ENCODE data around the gene DCAF6.
A peak's percentile ranks its signal among the peaks of the same experiment; 100 is the strongest.

DCAF6 gene

GRCh38 chr1:167899253-167899681 lies 37.2 kb upstream of the DCAF6 start:
- Histone ChIP-seq H3K23ac (ENCODE audit: low read length) (no peak overlapping the region), H3K4me3 (ENCODE audit: low read length) (no peak overlapping the region), H3K56ac (ENCODE audit: low read length) (no peak overlapping the region), H4K8ac (ENCODE audit: low read depth, low read length) (no peak overlapping the region), H3K9ac (ENCODE audit: low read length) (no peak overlapping the region), H3K4ac (ENCODE audit: low read depth, low read length) (no peak overlapping the region), H2BK15ac (replicated peaks; ENCODE audit: low read depth) (no peak overlapping the region), H2BK5ac (ENCODE audit: low read length) (no peak overlapping the region), H2AK5ac (ENCODE audit: low read length) (no peak overlapping the region), H3K79me2 (ENCODE audit: control insufficient read depth, insufficient read depth, low read length) (no peaks in the 10 kb centered on the region), H3K18ac (ENCODE audit: low read length) (no peak overlapping the region), H3K4me2 (ENCODE audit: low read length) (no peak overlapping the region), H3K4me1 (ENCODE audit: control insufficient read depth, low read depth, low read length) (no peaks in the 10 kb centered on the region), H3K36me3 (ENCODE audit: control insufficient read depth, insufficient read depth, low read length) (no peaks in the 10 kb centered on the region), H3K79me1 (ENCODE audit: low read length) (no peaks in the 10 kb centered on the region), H3K27ac (ENCODE audit: low read depth, low read length) (no peak overlapping the region), H2BK120ac (ENCODE audit: low read depth, low read length) (no peak overlapping the region), H4K5ac (ENCODE audit: low read length) (no peak overlapping the region), H3K27me3 (ENCODE audit: insufficient read depth, low read length, poor library complexity) (no peaks in the 10 kb centered on the region)
- DNase-seq, result no peak
- WGBS (ENCODE audit: extremely low coverage, insufficient coverage, low lambda C conversion rate), result no CpG with 5 or more reads among the region's 4 CpGs

DNA sequence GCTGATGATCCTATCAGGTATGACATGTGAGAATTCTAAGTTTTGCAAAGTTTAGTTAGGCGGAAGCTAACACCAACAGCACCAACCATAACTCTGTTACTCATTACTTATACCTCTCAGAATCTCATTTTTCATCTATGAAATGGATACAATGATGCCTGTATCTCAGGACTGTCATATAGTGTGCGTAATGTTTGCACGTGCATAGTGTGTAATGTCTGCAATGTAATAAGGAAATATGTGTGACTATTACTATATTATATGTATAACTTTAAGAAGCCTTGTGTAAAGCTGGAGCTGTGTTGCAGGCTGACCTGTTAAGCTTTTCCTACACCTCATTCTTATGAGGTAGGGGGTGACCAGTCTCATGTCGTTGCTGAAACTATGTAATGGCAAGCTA lies 35.6 kb upstream of the DCAF6 start:
- H2BK120ac ChIP-seq (ENCODE audit: low read depth, low read length), result no peak overlapping the region
- H3K79me2 ChIP-seq (ENCODE audit: control insufficient read depth, insufficient read depth, low read length), result no peaks in the 10 kb centered on the region
- no peak overlapping the region for H3K9ac ChIP-seq (ENCODE audit: low read length)
- no CpG with 5 or more reads among the region's 4 CpGs for WGBS (ENCODE audit: extremely low coverage, insufficient coverage, low lambda C conversion rate)
- H4K8ac ChIP-seq (ENCODE audit: low read depth, low read length), result no peak overlapping the region
- no peaks in the 10 kb centered on the region for H3K4me1 ChIP-seq (ENCODE audit: control insufficient read depth, low read depth, low read length)
- H3K27me3 ChIP-seq (ENCODE audit: insufficient read depth, low read length, poor library complexity), result no peaks in the 10 kb centered on the region
- H2AK5ac ChIP-seq (ENCODE audit: low read length), result no peak overlapping the region
- no peak overlapping the region for H3K4me2 ChIP-seq (ENCODE audit: low read length)
- no peak for DNase-seq
- H4K5ac ChIP-seq (ENCODE audit: low read length), result no peak overlapping the region
- no peak overlapping the region for H3K18ac ChIP-seq (ENCODE audit: low read length)
- H3K4me3 ChIP-seq (ENCODE audit: low read length), result no peak overlapping the region
- H2BK5ac ChIP-seq (ENCODE audit: low read length), result no peak overlapping the region
- H3K23ac ChIP-seq (ENCODE audit: low read length), result no peak overlapping the region
- H3K79me1 ChIP-seq (ENCODE audit: low read length), result no peaks in the 10 kb centered on the region
- H2BK15ac ChIP-seq (replicated peaks; ENCODE audit: low read depth), result no peak overlapping the region
- H3K56ac ChIP-seq (ENCODE audit: low read length), result no peak overlapping the region
- no peak overlapping the region for H3K4ac ChIP-seq (ENCODE audit: low read depth, low read length)
- H3K27ac ChIP-seq (ENCODE audit: low read depth, low read length), result no peak overlapping the region
- H3K36me3 ChIP-seq (ENCODE audit: control insufficient read depth, insufficient read depth, low read length), result no peaks in the 10 kb centered on the region

GRCh38 chr1:167904652-167905130 lies 31.8 kb upstream of the DCAF6 start:
- Histone ChIP-seq H3K4me1 (ENCODE audit: control insufficient read depth, low read depth, low read length) (no peaks in the 10 kb centered on the region), H3K56ac (ENCODE audit: low read length) (peak overlapping the region; percentile 10), H3K18ac (ENCODE audit: low read length) (no peak overlapping the region), H3K36me3 (ENCODE audit: control insufficient read depth, insufficient read depth, low read length) (no peaks in the 10 kb centered on the region), H3K4ac (ENCODE audit: low read depth, low read length) (no peak overlapping the region), H4K8ac (ENCODE audit: low read depth, low read length) (no peak overlapping the region), H3K27ac (ENCODE audit: low read depth, low read length) (no peak overlapping the region), H2BK120ac (ENCODE audit: low read depth, low read length) (no peak overlapping the region), H3K79me2 (ENCODE audit: control insufficient read depth, insufficient read depth, low read length) (no peaks in the 10 kb centered on the region), H3K23ac (ENCODE audit: low read length) (no peak overlapping the region), H3K4me2 (ENCODE audit: low read length) (no peak overlapping the region), H3K79me1 (ENCODE audit: low read length) (no peaks in the 10 kb centered on the region), H3K9ac (ENCODE audit: low read length) (no peak overlapping the region), H2BK5ac (ENCODE audit: low read length) (no peak overlapping the region), H3K4me3 (ENCODE audit: low read length) (no peak overlapping the region), H4K5ac (ENCODE audit: low read length) (no peak overlapping the region), H3K27me3 (ENCODE audit: insufficient read depth, low read length, poor library complexity) (no peaks in the 10 kb centered on the region), H2BK15ac (replicated peaks; ENCODE audit: low read depth) (no peak overlapping the region), H2AK5ac (ENCODE audit: low read length) (no peak overlapping the region)
- peak; percentile 40 for DNase-seq
- no CpG with 5 or more reads among the region's 4 CpGs for WGBS (ENCODE audit: extremely low coverage, insufficient coverage, low lambda C conversion rate)

GRCh38 chr1:167905182-167905581 lies 31.3 kb upstream of the DCAF6 start:
- Histone ChIP-seq H3K36me3 (ENCODE audit: control insufficient read depth, insufficient read depth, low read length) (no peaks in the 10 kb centered on the region), H3K56ac (ENCODE audit: low read length) (peak overlapping the region; percentile 27), H3K4ac (ENCODE audit: low read depth, low read length) (no peak overlapping the region), H3K23ac (ENCODE audit: low read length) (no peak overlapping the region), H3K4me1 (ENCODE audit: control insufficient read depth, low read depth, low read length) (no peaks in the 10 kb centered on the region), H3K9ac (ENCODE audit: low read length) (no peak overlapping the region), H2BK15ac (replicated peaks; ENCODE audit: low read depth) (no peak overlapping the region), H2BK120ac (ENCODE audit: low read depth, low read length) (no peak overlapping the region), H3K79me1 (ENCODE audit: low read length) (no peaks in the 10 kb centered on the region), H2BK5ac (ENCODE audit: low read length) (no peak overlapping the region), H3K79me2 (ENCODE audit: control insufficient read depth, insufficient read depth, low read length) (no peaks in the 10 kb centered on the region), H3K27me3 (ENCODE audit: insufficient read depth, low read length, poor library complexity) (no peaks in the 10 kb centered on the region), H3K4me2 (ENCODE audit: low read length) (no peak overlapping the region), H3K27ac (ENCODE audit: low read depth, low read length) (no peak overlapping the region), H2AK5ac (ENCODE audit: low read length) (no peak overlapping the region), H3K18ac (ENCODE audit: low read length) (no peak overlapping the region), H4K8ac (ENCODE audit: low read depth, low read length) (no peak overlapping the region), H3K4me3 (ENCODE audit: low read length) (no peak overlapping the region), H4K5ac (ENCODE audit: low read length) (no peak overlapping the region)
- DNase-seq, result no peak
- WGBS (ENCODE audit: extremely low coverage, insufficient coverage, low lambda C conversion rate), result no CpG with 5 or more reads among the region's 3 CpGs

DNA sequence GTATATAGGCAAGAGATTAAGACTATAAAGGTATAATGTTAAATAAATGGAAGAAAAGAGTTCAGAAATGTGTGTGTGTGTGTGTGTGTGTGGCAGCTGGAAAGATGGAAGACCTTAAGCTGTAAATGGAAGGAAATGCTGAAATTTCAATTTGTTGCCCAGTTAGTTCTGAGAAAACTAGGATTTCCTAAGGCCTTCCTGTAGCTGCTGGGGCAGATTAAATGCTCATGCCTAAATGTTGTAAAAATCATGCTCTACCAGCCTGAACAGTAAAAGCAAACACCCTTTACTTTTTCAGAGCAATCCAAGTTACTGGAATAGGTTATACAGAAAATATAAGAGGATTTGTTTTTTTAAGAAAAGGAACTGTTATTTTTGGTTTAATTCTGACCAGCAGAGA lies 30.8 kb upstream of the DCAF6 start:
- Histone ChIP-seq H3K79me2 (ENCODE audit: control insufficient read depth, insufficient read depth, low read length) (no peaks in the 10 kb centered on the region), H4K5ac (ENCODE audit: low read length) (no peak overlapping the region), H3K56ac (ENCODE audit: low read length) (no peak overlapping the region), H3K79me1 (ENCODE audit: low read length) (no peaks in the 10 kb centered on the region), H3K4me3 (ENCODE audit: low read length) (no peak overlapping the region), H3K4ac (ENCODE audit: low read depth, low read length) (no peak overlapping the region), H3K23ac (ENCODE audit: low read length) (no peak overlapping the region), H3K27me3 (ENCODE audit: insufficient read depth, low read length, poor library complexity) (no peaks in the 10 kb centered on the region), H2BK120ac (ENCODE audit: low read depth, low read length) (no peak overlapping the region), H2BK15ac (replicated peaks; ENCODE audit: low read depth) (no peak overlapping the region), H4K8ac (ENCODE audit: low read depth, low read length) (no peak overlapping the region), H3K36me3 (ENCODE audit: control insufficient read depth, insufficient read depth, low read length) (no peaks in the 10 kb centered on the region), H2AK5ac (ENCODE audit: low read length) (no peak overlapping the region), H3K4me1 (ENCODE audit: control insufficient read depth, low read depth, low read length) (no peaks in the 10 kb centered on the region), H3K4me2 (ENCODE audit: low read length) (no peak overlapping the region), H3K27ac (ENCODE audit: low read depth, low read length) (no peak overlapping the region), H2BK5ac (ENCODE audit: low read length) (no peak overlapping the region), H3K18ac (ENCODE audit: low read length) (no peak overlapping the region), H3K9ac (ENCODE audit: low read length) (no peak overlapping the region)
- no peak for DNase-seq

DNA sequence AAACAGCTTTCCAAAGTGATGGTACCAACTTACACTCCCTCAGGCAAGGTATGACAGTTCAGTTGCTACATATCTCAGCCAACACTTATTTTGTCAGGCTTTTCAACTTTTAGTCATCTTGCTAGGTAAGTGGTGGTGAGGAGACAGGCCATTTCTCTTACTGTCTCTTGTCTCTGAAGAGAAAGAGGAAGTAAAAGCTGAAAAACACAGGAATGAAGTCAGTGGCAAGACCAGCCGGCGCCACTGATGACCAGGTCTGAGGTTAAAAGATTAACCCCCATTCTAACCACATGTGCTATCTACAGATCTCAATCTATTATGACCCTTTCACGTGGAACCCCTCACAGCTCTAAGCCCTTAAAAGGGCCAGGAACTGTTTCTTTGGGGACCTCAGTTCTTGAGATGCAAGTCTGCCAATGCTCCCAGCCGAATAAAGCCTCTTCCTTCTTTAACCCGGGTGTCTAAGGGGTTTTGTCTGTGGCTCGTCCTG lies 26.7 kb upstream of the DCAF6 start:
- DNase-seq, result no peak
- WGBS (ENCODE audit: extremely low coverage, insufficient coverage, low lambda C conversion rate), result no CpG with 5 or more reads among the region's 6 CpGs
- H3K4ac ChIP-seq (ENCODE audit: low read depth, low read length), result no peak overlapping the region

More for the DNA sequence above, 26.7 kb upstream of the DCAF6 start:
- no peaks in the 10 kb centered on the region for H3K4me1 ChIP-seq (ENCODE audit: control insufficient read depth, low read depth, low read length)
- no peaks in the 10 kb centered on the region for H3K27me3 ChIP-seq (ENCODE audit: insufficient read depth, low read length, poor library complexity)
- no peaks in the 10 kb centered on the region for H3K79me1 ChIP-seq (ENCODE audit: low read length)
- no peak overlapping the region for H3K56ac ChIP-seq (ENCODE audit: low read length)
- no peak overlapping the region for H3K23ac ChIP-seq (ENCODE audit: low read length)
- H3K27ac ChIP-seq (ENCODE audit: low read depth, low read length), result no peak overlapping the region
- H3K36me3 ChIP-seq (ENCODE audit: control insufficient read depth, insufficient read depth, low read length), result no peaks in the 10 kb centered on the region
- H3K9ac ChIP-seq (ENCODE audit: low read length), result no peak overlapping the region
- no peak overlapping the region for H4K5ac ChIP-seq (ENCODE audit: low read length)
- H3K4me3 ChIP-seq (ENCODE audit: low read length), result no peak overlapping the region
- H3K18ac ChIP-seq (ENCODE audit: low read length), result no peak overlapping the region
- H2BK15ac ChIP-seq (replicated peaks; ENCODE audit: low read depth), result no peak overlapping the region
- no peak overlapping the region for H4K8ac ChIP-seq (ENCODE audit: low read depth, low read length)
- H2BK5ac ChIP-seq (ENCODE audit: low read length), result no peak overlapping the region
- no peak overlapping the region for H2BK120ac ChIP-seq (ENCODE audit: low read depth, low read length)
- H2AK5ac ChIP-seq (ENCODE audit: low read length), result no peak overlapping the region
- H3K79me2 ChIP-seq (ENCODE audit: control insufficient read depth, insufficient read depth, low read length), result no peaks in the 10 kb centered on the region
- no peak overlapping the region for H3K4me2 ChIP-seq (ENCODE audit: low read length)

Data from mesendoderm (in vitro differentiated cells).